ENCODE results near the gene EVA1A. TPM values are rescaled to one million over a fixed set of nuclear protein-coding genes. Genes with fewer than 3 reads are reported as not detected.

Gene EVA1A
- total RNA-seq, 4 donors from 2014 or later = 1.3 to 1.6 TPM; not detected in 2

- no peaks in the 10 kb centered on the region for H3K9me3 ChIP-seq
- WGBS, 2 donors = 95 to 98% methylated on average over 4 of the region's 4 CpGs
These were observed 61.2 kb downstream of the EVA1A start for GRCh38 chr2:75499534-75499933.

GRCh38 chr2:75498907-75499306 is 61.8 kb downstream of the EVA1A start:
- no peak for TF ChIP-seq EP300 (IDR thresholded peaks at IDR 0.05)
- TF ChIP-seq CTCF (IDR thresholded peaks at IDR 0.05) = no peak
- TF ChIP-seq POLR2A (IDR thresholded peaks at IDR 0.05) = no peak
- Histone ChIP-seq H3K27me3 (no peaks in the 10 kb centered on the region), H3K9me3 (no peaks in the 10 kb centered on the region), H3K36me3 (no peaks in the 10 kb centered on the region), H3K4me1 (no peaks in the 10 kb centered on the region), H3K4me3 (no peak overlapping the region), H3K27ac (no peak overlapping the region)
- no peak for DNase-seq (ENCODE audit: low spot score in 2 of 2)

More at GRCh38 chr2:75499534-75499933, 61.2 kb downstream of the EVA1A start:
- H3K4me1 ChIP-seq = no peaks in the 10 kb centered on the region
- no peaks in the 10 kb centered on the region for H3K36me3 ChIP-seq
- H3K27ac ChIP-seq = no peak overlapping the region
- no peaks in the 10 kb centered on the region for H3K27me3 ChIP-seq
- no peak for DNase-seq (ENCODE audit: low spot score in 2 of 2)
- H3K4me3 ChIP-seq = no peak overlapping the region
- TF ChIP-seq EP300 (IDR thresholded peaks at IDR 0.05) = no peak
- no peak for TF ChIP-seq POLR2A (IDR thresholded peaks at IDR 0.05)
- no peak for TF ChIP-seq CTCF (IDR thresholded peaks at IDR 0.05)

GRCh38 chr2:75497256-75497655 is 63.5 kb downstream of the EVA1A start:
- H3K27me3 ChIP-seq = no peaks in the 10 kb centered on the region
- 74 to 75% methylated on average over 5 of the region's 5 CpGs for WGBS, 2 donors
- TF ChIP-seq CTCF (IDR thresholded peaks at IDR 0.05) = no peak

GRCh38 chr2:75495862-75496261 is 64.9 kb downstream of the EVA1A start:
- DNase-seq (ENCODE audit: low spot score in 2 of 2) = no peak
- no peaks in the 10 kb centered on the region for H3K9me3 ChIP-seq
- no peak for TF ChIP-seq POLR2A (IDR thresholded peaks at IDR 0.05)
- TF ChIP-seq CTCF (IDR thresholded peaks at IDR 0.05) = no peak
- no peak for TF ChIP-seq EP300 (IDR thresholded peaks at IDR 0.05)
- 61 to 63% methylated on average over 2 of the region's 2 CpGs for WGBS, 2 donors
- no peak overlapping the region for H3K4me3 ChIP-seq
- no peaks in the 10 kb centered on the region for H3K4me1 ChIP-seq
- no peak overlapping the region for H3K27ac ChIP-seq
- no peaks in the 10 kb centered on the region for H3K27me3 ChIP-seq
- no peaks in the 10 kb centered on the region for H3K36me3 ChIP-seq

More at GRCh38 chr2:75497256-75497655, 63.5 kb downstream of the EVA1A start:
- Histone ChIP-seq H3K36me3 (no peaks in the 10 kb centered on the region), H3K9me3 (no peaks in the 10 kb centered on the region), H3K27ac (no peak overlapping the region), H3K4me3 (no peak overlapping the region), H3K4me1 (no peaks in the 10 kb centered on the region)
- no peak for DNase-seq (ENCODE audit: low spot score in 2 of 2)

GRCh38 chr2:75494137-75494769 is 66.5 kb downstream of the EVA1A start:
- no peaks in the 10 kb centered on the region for H3K9me3 ChIP-seq
- no peak overlapping the region for H3K4me3 ChIP-seq
- no peaks in the 10 kb centered on the region for H3K36me3 ChIP-seq
- H3K27ac ChIP-seq = no peak overlapping the region
- no peaks in the 10 kb centered on the region for H3K27me3 ChIP-seq
- no peaks in the 10 kb centered on the region for H3K4me1 ChIP-seq
- WGBS, 2 donors = 94% methylated on average over 6 of the region's 6 CpGs
- no peak for TF ChIP-seq CTCF (IDR thresholded peaks at IDR 0.05)
- DNase-seq (ENCODE audit: low spot score in 2 of 2) = no peak

Data from tibial nerve (tissue), 4 donors.